Measurements from ENCODE around the gene DNM2. TPM values are rescaled to one million over a fixed set of nuclear protein-coding genes. Genes with fewer than 3 reads are reported as not detected.

Gene DNM2
- total and polyA plus RNA-seq, 7 donors = 70.6 to 149 (median 122) TPM

- WGBS, 3 donors = 44 to 60% (median 49%) methylated on average over 9 to 10 of the region's 10 CpGs
Observed at GRCh38 chr19:10748927-10749434, 31.1 kb downstream of the DNM2 start.

GRCh38 chr19:10749435-10750384, 31.8 kb downstream of the DNM2 start:
- DNase-seq (no peak), ATAC-seq (no peak)
- Histone ChIP-seq H3K4me3 (no peak overlapping the region), H3K36me3 (ENCODE audit: insufficient read depth in 1 of 2, low read depth in 1 of 2) (no peaks in the 10 kb centered on the region), H3K27me3 (ENCODE audit: insufficient read depth in 3 of 3, low read length in 2 of 3) (no peaks in the 10 kb centered on the region), H3K27ac (peak overlapping the region; percentile 58), H3K4me1 (peaks cover 45% of the 10 kb centered on the region), H3K9me3 (no peaks in the 10 kb centered on the region)
- TF ChIP-seq CTCF (IDR thresholded peaks at IDR 0.05) = no peak
- intact Hi-C loops (cut with DNase I) = no loop called here
- WGBS, 3 donors = 92 to 94% (median 93%) methylated on average over 13 of the region's 13 CpGs

More at GRCh38 chr19:10748927-10749434, 31.1 kb downstream of the DNM2 start:
- no peak for TF ChIP-seq CTCF (IDR thresholded peaks at IDR 0.05)
- intact Hi-C loops (cut with DNase I) = no loop called here
- Histone ChIP-seq H3K36me3 (ENCODE audit: insufficient read depth in 1 of 2, low read depth in 1 of 2) (no peaks in the 10 kb centered on the region), H3K27ac (peak overlapping the region; percentile 58), H3K9me3 (no peaks in the 10 kb centered on the region), H3K27me3 (ENCODE audit: insufficient read depth in 3 of 3, low read length in 2 of 3) (no peaks in the 10 kb centered on the region), H3K4me1 (peaks cover 47% of the 10 kb centered on the region), H3K4me3 (no peak overlapping the region)
- DNase-seq (peak in 1 of 2 donors; percentile 39), ATAC-seq (peak; percentile 37 to 63 (median 52))

GRCh38 chr19:10751109-10751953, 33.5 kb downstream of the DNM2 start:
- Histone ChIP-seq H3K4me3 (no peak overlapping the region), H3K4me1 (peaks cover 45% of the 10 kb centered on the region), H3K27me3 (ENCODE audit: insufficient read depth in 3 of 3, low read length in 2 of 3) (no peaks in the 10 kb centered on the region), H3K27ac (peak overlapping the region; percentile 67), H3K36me3 (ENCODE audit: insufficient read depth in 1 of 2, low read depth in 1 of 2) (no peaks in the 10 kb centered on the region), H3K9me3 (no peaks in the 10 kb centered on the region)
- ATAC-seq = peak; percentile 13 to 48 (median 43)
- no peak for DNase-seq
- intact Hi-C loops (cut with DNase I) = no loop called here
- 58 to 68% (median 65%) methylated on average over 21 of the region's 21 CpGs for WGBS, 3 donors
- TF ChIP-seq CTCF (IDR thresholded peaks at IDR 0.05) = no peak

GRCh38 chr19:10752237-10752912, 34.5 kb downstream of the DNM2 start:
- Histone ChIP-seq H3K36me3 (ENCODE audit: insufficient read depth in 1 of 2, low read depth in 1 of 2) (no peaks in the 10 kb centered on the region), H3K27ac (peak overlapping the region; percentile 15), H3K27me3 (ENCODE audit: insufficient read depth in 3 of 3, low read length in 2 of 3) (no peaks in the 10 kb centered on the region), H3K9me3 (no peaks in the 10 kb centered on the region), H3K4me1 (peaks cover 37% of the 10 kb centered on the region), H3K4me3 (no peak overlapping the region)
- ATAC-seq (no peak), DNase-seq (no peak)
- no peak for TF ChIP-seq CTCF (IDR thresholded peaks at IDR 0.05)
- intact Hi-C loops (cut with DNase I) = no loop called here
- WGBS, 3 donors = 89 to 95% (median 93%) methylated on average over 8 of the region's 8 CpGs
